ENCODE results near the gene PML.
A peak's percentile ranks its signal among the peaks of the same experiment; 100 is the strongest.

Gene PML

GRCh38 chr15:73979636-73980035 lies 14.9 kb upstream of the PML start:
- no peaks in the 10 kb centered on the region for H3K27me3 ChIP-seq (ENCODE audit: control insufficient read depth, insufficient read depth, low read length)
- peaks cover 34% of the 10 kb centered on the region for H3K4me1 ChIP-seq (ENCODE audit: control insufficient read depth, insufficient read depth, low read length)
- no peak overlapping the region for H3K4me3 ChIP-seq (ENCODE audit: low read length)
- H3K9ac ChIP-seq (ENCODE audit: low read depth, low read length): no peak overlapping the region
- no peak overlapping the region for H3K4me2 ChIP-seq (ENCODE audit: low read length)
- H3K36me3 ChIP-seq (ENCODE audit: insufficient read depth, low read length): no peaks in the 10 kb centered on the region
- H3K9me3 ChIP-seq (replicated peaks; ENCODE audit: low read length): no peaks in the 10 kb centered on the region

DNA sequence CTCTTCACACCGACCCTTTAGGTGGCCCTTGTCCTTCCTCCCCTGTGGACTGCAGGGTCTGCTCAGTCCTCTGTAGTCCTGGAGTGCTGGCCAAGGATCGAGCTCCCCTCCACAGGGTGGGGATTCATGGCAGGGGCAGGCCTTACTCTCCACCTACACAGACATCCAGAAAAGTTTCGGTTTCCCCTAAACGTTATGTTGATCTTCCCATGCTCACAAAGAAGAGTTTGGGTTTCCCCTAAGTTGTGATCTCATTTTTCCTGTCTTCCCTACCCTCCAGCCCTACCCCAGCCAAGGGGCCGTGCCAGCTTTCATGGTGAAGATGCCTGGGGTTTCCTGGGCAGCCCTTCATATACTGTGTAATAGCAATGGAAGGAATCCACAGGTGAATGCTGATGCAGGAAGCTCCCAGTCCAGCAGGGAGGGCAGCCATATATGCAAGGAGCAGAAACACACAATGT lies 12.7 kb upstream of the PML start:
- H3K9ac ChIP-seq (ENCODE audit: low read depth, low read length): peak overlapping the region; percentile 61

GRCh38 chr15:73982222-73982962 lies 12.1 kb upstream of the PML start:
- Histone ChIP-seq H3K27me3 (ENCODE audit: control insufficient read depth, insufficient read depth, low read length) (no peaks in the 10 kb centered on the region), H3K9me3 (replicated peaks; ENCODE audit: low read length) (no peaks in the 10 kb centered on the region), H3K4me2 (ENCODE audit: low read length) (peak overlapping the region; percentile 70), H3K4me1 (ENCODE audit: control insufficient read depth, insufficient read depth, low read length) (peaks cover 52% of the 10 kb centered on the region), H3K4me3 (ENCODE audit: low read length) (peak overlapping the region; percentile 32), H3K36me3 (ENCODE audit: insufficient read depth, low read length) (no peaks in the 10 kb centered on the region), H3K9ac (ENCODE audit: low read depth, low read length) (peak overlapping the region; percentile 61)

More for the DNA sequence above, 12.7 kb upstream of the PML start:
- peaks cover 52% of the 10 kb centered on the region for H3K4me1 ChIP-seq (ENCODE audit: control insufficient read depth, insufficient read depth, low read length)
- no peaks in the 10 kb centered on the region for H3K36me3 ChIP-seq (ENCODE audit: insufficient read depth, low read length)
- no peaks in the 10 kb centered on the region for H3K27me3 ChIP-seq (ENCODE audit: control insufficient read depth, insufficient read depth, low read length)
- H3K4me2 ChIP-seq (ENCODE audit: low read length): peak overlapping the region; percentile 70
- H3K4me3 ChIP-seq (ENCODE audit: low read length): peak overlapping the region; percentile 32
- H3K9me3 ChIP-seq (replicated peaks; ENCODE audit: low read length): no peaks in the 10 kb centered on the region

DNA sequence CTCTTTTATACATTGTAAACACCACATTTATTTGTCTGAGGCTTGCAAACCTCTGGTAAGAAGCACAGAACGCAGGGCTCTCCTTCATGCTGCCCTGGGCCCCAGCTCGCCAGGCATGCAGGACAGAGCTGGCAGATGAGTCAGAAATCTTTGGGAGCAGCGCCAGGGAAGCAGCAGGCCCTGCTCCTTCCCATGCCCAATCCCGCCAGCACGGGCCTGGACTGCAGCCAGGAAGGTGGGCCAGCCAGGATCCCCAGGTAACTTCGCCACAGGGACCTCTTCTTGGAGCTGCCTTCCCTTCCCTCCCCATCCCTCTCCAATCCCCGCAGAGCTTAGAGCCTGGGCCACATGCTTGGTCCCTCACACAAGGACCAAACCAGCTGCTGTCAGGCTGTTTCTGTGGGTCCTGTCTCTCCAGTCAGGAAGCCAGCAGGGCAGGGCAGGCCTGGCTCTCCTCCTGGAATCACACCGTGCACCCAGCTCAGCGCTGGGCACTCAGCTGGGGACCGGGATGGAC lies 11.2 kb upstream of the PML start:
- Histone ChIP-seq H3K9me3 (replicated peaks; ENCODE audit: low read length) (no peaks in the 10 kb centered on the region), H3K4me3 (ENCODE audit: low read length) (no peak overlapping the region), H3K4me2 (ENCODE audit: low read length) (peak overlapping the region; percentile 70), H3K36me3 (ENCODE audit: insufficient read depth, low read length) (no peaks in the 10 kb centered on the region), H3K4me1 (ENCODE audit: control insufficient read depth, insufficient read depth, low read length) (peaks cover 59% of the 10 kb centered on the region), H3K9ac (ENCODE audit: low read depth, low read length) (peak overlapping the region; percentile 61), H3K27me3 (ENCODE audit: control insufficient read depth, insufficient read depth, low read length) (no peaks in the 10 kb centered on the region)

GRCh38 chr15:73983773-73984172 lies 10.7 kb upstream of the PML start:
- H3K27me3 ChIP-seq (ENCODE audit: control insufficient read depth, insufficient read depth, low read length): no peaks in the 10 kb centered on the region
- H3K4me2 ChIP-seq (ENCODE audit: low read length): peak overlapping the region; percentile 70
- peaks cover 64% of the 10 kb centered on the region for H3K4me1 ChIP-seq (ENCODE audit: control insufficient read depth, insufficient read depth, low read length)
- H3K4me3 ChIP-seq (ENCODE audit: low read length): no peak overlapping the region
- no peaks in the 10 kb centered on the region for H3K36me3 ChIP-seq (ENCODE audit: insufficient read depth, low read length)
- H3K9me3 ChIP-seq (replicated peaks; ENCODE audit: low read length): no peaks in the 10 kb centered on the region
- no peak overlapping the region for H3K9ac ChIP-seq (ENCODE audit: low read depth, low read length)

GRCh38 chr15:73984208-73984979 lies 10.1 kb upstream of the PML start:
- Histone ChIP-seq H3K4me3 (ENCODE audit: low read length) (no peak overlapping the region), H3K4me1 (ENCODE audit: control insufficient read depth, insufficient read depth, low read length) (peaks cover 70% of the 10 kb centered on the region), H3K27me3 (ENCODE audit: control insufficient read depth, insufficient read depth, low read length) (no peaks in the 10 kb centered on the region), H3K4me2 (ENCODE audit: low read length) (no peak overlapping the region), H3K9me3 (replicated peaks; ENCODE audit: low read length) (no peaks in the 10 kb centered on the region), H3K9ac (ENCODE audit: low read depth, low read length) (no peak overlapping the region), H3K36me3 (ENCODE audit: insufficient read depth, low read length) (no peaks in the 10 kb centered on the region)

- H3K9me3 ChIP-seq (replicated peaks; ENCODE audit: low read length): no peaks in the 10 kb centered on the region
- H3K27me3 ChIP-seq (ENCODE audit: control insufficient read depth, insufficient read depth, low read length): no peaks in the 10 kb centered on the region
- H3K4me3 ChIP-seq (ENCODE audit: low read length): no peak overlapping the region
- H3K36me3 ChIP-seq (ENCODE audit: insufficient read depth, low read length): no peaks in the 10 kb centered on the region
- peaks cover 79% of the 10 kb centered on the region for H3K4me1 ChIP-seq (ENCODE audit: control insufficient read depth, insufficient read depth, low read length)
- no peak overlapping the region for H3K4me2 ChIP-seq (ENCODE audit: low read length)
- no peak overlapping the region for H3K9ac ChIP-seq (ENCODE audit: low read depth, low read length)
These were observed 9.2 kb upstream of the PML start for GRCh38 chr15:73985101-73985873.

- Histone ChIP-seq H3K4me2 (ENCODE audit: low read length) (no peak overlapping the region), H3K9me3 (replicated peaks; ENCODE audit: low read length) (no peaks in the 10 kb centered on the region), H3K36me3 (ENCODE audit: insufficient read depth, low read length) (no peaks in the 10 kb centered on the region), H3K9ac (ENCODE audit: low read depth, low read length) (no peak overlapping the region), H3K4me1 (ENCODE audit: control insufficient read depth, insufficient read depth, low read length) (peaks cover 88% of the 10 kb centered on the region), H3K27me3 (ENCODE audit: control insufficient read depth, insufficient read depth, low read length) (no peaks in the 10 kb centered on the region), H3K4me3 (ENCODE audit: low read length) (no peak overlapping the region)
These were observed 8.3 kb upstream of the PML start for GRCh38 chr15:73986055-73986775.

DNA sequence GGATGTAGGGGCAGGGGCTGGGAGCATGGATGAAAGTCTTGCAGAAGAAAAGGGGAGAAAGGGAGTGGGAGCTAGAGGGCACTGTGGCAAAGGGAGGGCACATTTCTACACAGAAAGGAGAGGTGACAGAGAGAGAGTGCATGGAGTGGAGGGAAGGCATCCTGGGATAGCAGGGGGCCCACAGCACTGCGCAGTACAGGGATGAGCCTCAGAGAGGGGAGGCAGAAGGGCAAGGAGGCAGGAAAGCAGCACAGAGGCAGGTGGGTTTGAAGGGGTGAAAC lies 7.8 kb upstream of the PML start:
- Histone ChIP-seq H3K9ac (ENCODE audit: low read depth, low read length) (no peak overlapping the region), H3K36me3 (ENCODE audit: insufficient read depth, low read length) (no peaks in the 10 kb centered on the region), H3K4me1 (ENCODE audit: control insufficient read depth, insufficient read depth, low read length) (peaks cover 89% of the 10 kb centered on the region), H3K4me2 (ENCODE audit: low read length) (no peak overlapping the region), H3K9me3 (replicated peaks; ENCODE audit: low read length) (no peaks in the 10 kb centered on the region), H3K27me3 (ENCODE audit: control insufficient read depth, insufficient read depth, low read length) (no peaks in the 10 kb centered on the region), H3K4me3 (ENCODE audit: low read length) (no peak overlapping the region)

- peaks cover 84% of the 10 kb centered on the region for H3K4me1 ChIP-seq (ENCODE audit: control insufficient read depth, insufficient read depth, low read length)
- H3K36me3 ChIP-seq (ENCODE audit: insufficient read depth, low read length): no peaks in the 10 kb centered on the region
- H3K27me3 ChIP-seq (ENCODE audit: control insufficient read depth, insufficient read depth, low read length): no peaks in the 10 kb centered on the region
- no peaks in the 10 kb centered on the region for H3K9me3 ChIP-seq (replicated peaks; ENCODE audit: low read length)
- no peak overlapping the region for H3K4me3 ChIP-seq (ENCODE audit: low read length)
- H3K4me2 ChIP-seq (ENCODE audit: low read length): no peak overlapping the region
- H3K9ac ChIP-seq (ENCODE audit: low read depth, low read length): no peak overlapping the region
These were observed 7.3 kb upstream of the PML start for GRCh38 chr15:73987250-73987649.

Data from skeletal muscle satellite cell (primary cell).